T-helper 2 cell treated with Interferon-gamma antibody and Interleukin-4, amounts not matched to agents 100 ng/mL and 5 ng/mL, for 36 hours (primary cell): ENCODE results near the gene CDR2L. TPM values are rescaled to one million over a fixed set of nuclear protein-coding genes. Genes with fewer than 3 reads are reported as not detected.

Source experiments
- total RNA-seq: library from RNA; stranded (reverse); gene quantifications from 2 replicates; pipeline ENCODE4 v1.2.3, GENCODE V29; 2022

Gene CDR2L
- total RNA-seq, 1 donor from 2014 or later: 0.73 TPM

Other genes starting within 250 kb of the CDR2L start
- gene NHERF1, start 239.0 kb upstream of the CDR2L start, total RNA-seq: 289 and 299 TPM in 2 replicates
- 32.9 and 37.3 TPM in 2 replicates for gene NAT9, start 211.3 kb upstream of the CDR2L start, total RNA-seq
- gene GRIN2C, start 127.7 kb upstream of the CDR2L start, total RNA-seq: 0.11 and 0.20 TPM in 2 replicates
- gene FDXR, start 114.6 kb upstream of the CDR2L start, total RNA-seq: 32.2 and 33.0 TPM in 2 replicates
- gene FADS6, start 94.0 kb upstream of the CDR2L start, total RNA-seq: not detected in 2 replicates
- gene USH1G, start 64.4 kb upstream of the CDR2L start, total RNA-seq: not detected in 2 replicates
- gene OTOP2, start 63.4 kb upstream of the CDR2L start, total RNA-seq: not detected in 2 replicates
- not detected in 2 replicates for gene OTOP3, start 51.7 kb upstream of the CDR2L start, total RNA-seq
- 0.34 and 0.59 TPM in 2 replicates for gene HID1, start 14.9 kb upstream of the CDR2L start, total RNA-seq
- 52.9 and 55.5 TPM in 2 replicates for gene MRPL58, start 25.0 kb downstream of the CDR2L start, total RNA-seq
- 203 and 208 TPM in 2 replicates for gene ATP5PD, start 59.3 kb downstream of the CDR2L start, total RNA-seq
- 17.2 and 17.5 TPM in 2 replicates for gene KCTD2, start 59.6 kb downstream of the CDR2L start, total RNA-seq
- gene SLC16A5, start 100.3 kb downstream of the CDR2L start, total RNA-seq: 6.3 and 8.7 TPM in 2 replicates
- gene ARMC7, start 122.3 kb downstream of the CDR2L start, total RNA-seq: 15.7 and 16.3 TPM in 2 replicates
- gene NT5C, start 144.1 kb downstream of the CDR2L start, total RNA-seq: 55.2 and 61.0 TPM in 2 replicates
- gene JPT1, start 166.9 kb downstream of the CDR2L start, total RNA-seq: 252 and 259 TPM in 2 replicates
- gene SUMO2, start 195.3 kb downstream of the CDR2L start, total RNA-seq: 545 and 551 TPM in 2 replicates
- 114 and 118 TPM in 2 replicates for gene NUP85, start 218.0 kb downstream of the CDR2L start, total RNA-seq